ENCODE results near the gene AKAP6. TPM values are rescaled to one million over a fixed set of nuclear protein-coding genes. Genes with fewer than 3 reads are reported as not detected.

The AKAP6 gene
- polyA plus RNA-seq, 3 donors: 2.0 to 3.3 (median 2.7) TPM

GRCh38 chr14:32403021-32403420 is 73.9 kb downstream of the AKAP6 start:
- no peak for DNase-seq (ENCODE audit: low read depth in 3 of 3, low spot score in 2 of 3)

- DNase-seq (ENCODE audit: low read depth in 3 of 3, low spot score in 2 of 3): no peak
Measured at GRCh38 chr14:32403688-32404087, 74.6 kb downstream of the AKAP6 start.

GRCh38 chr14:32404784-32405573 is 75.9 kb downstream of the AKAP6 start:
- no peak for DNase-seq (ENCODE audit: low read depth in 3 of 3, low spot score in 2 of 3)

- no peak for DNase-seq (ENCODE audit: low read depth in 3 of 3, low spot score in 2 of 3)
Measured at GRCh38 chr14:32405856-32406255, 76.8 kb downstream of the AKAP6 start.

GRCh38 chr14:32407130-32407529 is 78.0 kb downstream of the AKAP6 start:
- no peak for DNase-seq (ENCODE audit: low read depth in 3 of 3, low spot score in 2 of 3)

- no peak for DNase-seq (ENCODE audit: low read depth in 3 of 3, low spot score in 2 of 3)
Measured at GRCh38 chr14:32408018-32408417, 78.9 kb downstream of the AKAP6 start.

GRCh38 chr14:32412103-32412502 is 83.0 kb downstream of the AKAP6 start:
- DNase-seq (ENCODE audit: low read depth in 3 of 3, low spot score in 2 of 3): no peak

- DNase-seq (ENCODE audit: low read depth in 3 of 3, low spot score in 2 of 3): no peak
Measured at GRCh38 chr14:32412532-32412931, 83.4 kb downstream of the AKAP6 start.

- DNase-seq (ENCODE audit: low read depth in 3 of 3, low spot score in 2 of 3): no peak
Measured at GRCh38 chr14:32413967-32414640, 85.0 kb downstream of the AKAP6 start.

GRCh38 chr14:32414808-32415255 is 85.7 kb downstream of the AKAP6 start:
- no peak for DNase-seq (ENCODE audit: low read depth in 3 of 3, low spot score in 2 of 3)

- DNase-seq (ENCODE audit: low read depth in 3 of 3, low spot score in 2 of 3): no peak
Measured at GRCh38 chr14:32417956-32418552, 89.0 kb downstream of the AKAP6 start.

- no peak for DNase-seq (ENCODE audit: low read depth in 3 of 3, low spot score in 2 of 3)
Measured at GRCh38 chr14:32419429-32419828, 90.3 kb downstream of the AKAP6 start.

- no peak for DNase-seq (ENCODE audit: low read depth in 3 of 3, low spot score in 2 of 3)
Measured at GRCh38 chr14:32421781-32422180, 92.7 kb downstream of the AKAP6 start.

- no peak for DNase-seq (ENCODE audit: low read depth in 3 of 3, low spot score in 2 of 3)
Measured at GRCh38 chr14:32422440-32422839, 93.3 kb downstream of the AKAP6 start.

GRCh38 chr14:32426028-32426427 is 96.9 kb downstream of the AKAP6 start:
- DNase-seq (ENCODE audit: low read depth in 3 of 3, low spot score in 2 of 3): no peak

- DNase-seq (ENCODE audit: low read depth in 3 of 3, low spot score in 2 of 3): no peak
Measured at GRCh38 chr14:32426586-32427388, 97.7 kb downstream of the AKAP6 start.

- DNase-seq (ENCODE audit: low read depth in 3 of 3, low spot score in 2 of 3): no peak
Measured at GRCh38 chr14:32427726-32428528, 98.8 kb downstream of the AKAP6 start.

GRCh38 chr14:32428875-32429274 is 99.8 kb downstream of the AKAP6 start:
- DNase-seq (ENCODE audit: low read depth in 3 of 3, low spot score in 2 of 3): no peak

GRCh38 chr14:32430326-32430725 is 101.2 kb downstream of the AKAP6 start:
- DNase-seq (ENCODE audit: low read depth in 3 of 3, low spot score in 2 of 3): no peak

Measured in right renal cortex interstitium (tissue), 3 donors.